Measurements from ENCODE around the gene EXOSC7. TPM values are rescaled to one million over a fixed set of nuclear protein-coding genes. Genes with fewer than 3 reads are reported as not detected.

EXOSC7 gene
- total RNA-seq: 10 to 100 TPM; 42.3 to 44.1 TPM

DNA sequence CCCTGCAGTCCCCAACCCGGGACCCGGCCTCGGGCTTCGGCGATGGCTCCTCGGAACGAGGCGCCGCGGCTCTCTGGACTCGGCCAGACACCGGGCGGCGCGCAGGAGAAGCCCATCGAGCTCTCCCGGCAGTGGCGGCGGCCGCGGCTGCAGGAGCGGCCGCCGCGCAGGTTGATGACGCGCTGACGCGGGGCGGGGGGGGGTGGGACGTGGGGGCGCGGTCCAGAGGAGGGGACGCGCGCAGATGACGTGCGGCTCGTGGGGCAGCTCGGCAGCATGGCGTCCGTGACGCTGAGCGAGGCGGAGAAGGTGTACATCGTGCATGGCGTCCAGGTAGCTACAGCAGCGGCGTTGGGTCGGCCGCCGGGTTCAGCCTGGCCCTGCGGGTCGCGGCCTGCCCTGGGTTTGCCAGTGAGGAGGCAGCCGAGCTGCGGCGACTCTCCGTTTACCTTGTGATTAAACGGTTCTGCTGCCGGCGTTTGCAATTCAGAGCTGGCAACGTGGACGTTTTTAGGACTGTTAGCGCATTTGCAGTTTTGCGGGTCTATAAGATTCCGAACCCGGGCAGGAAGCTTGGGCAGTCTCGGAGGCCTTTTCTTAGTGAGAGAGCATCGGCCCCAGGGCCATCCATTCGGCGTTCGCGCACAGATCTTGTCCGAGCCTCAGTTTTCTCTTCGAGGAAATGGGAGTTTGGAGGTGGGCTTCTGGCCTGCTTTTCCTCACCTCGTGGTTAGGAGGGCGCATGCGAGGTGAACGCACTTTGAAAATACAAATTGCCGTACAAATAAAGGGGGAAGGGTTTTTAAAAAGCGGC lies at the start of gene EXOSC7, which contains the start of gene ZDHHC3:
EXOSC7 (plus strand) TSS at position 243 of the 814 bp plus-strand sequence; CDS start at position 277, 34 bp downstream.
ZDHHC3 (minus strand) TSS at position 173 of the 814 bp plus-strand sequence. CDS start 16,738 bp downstream, outside the sequence.

DNA sequence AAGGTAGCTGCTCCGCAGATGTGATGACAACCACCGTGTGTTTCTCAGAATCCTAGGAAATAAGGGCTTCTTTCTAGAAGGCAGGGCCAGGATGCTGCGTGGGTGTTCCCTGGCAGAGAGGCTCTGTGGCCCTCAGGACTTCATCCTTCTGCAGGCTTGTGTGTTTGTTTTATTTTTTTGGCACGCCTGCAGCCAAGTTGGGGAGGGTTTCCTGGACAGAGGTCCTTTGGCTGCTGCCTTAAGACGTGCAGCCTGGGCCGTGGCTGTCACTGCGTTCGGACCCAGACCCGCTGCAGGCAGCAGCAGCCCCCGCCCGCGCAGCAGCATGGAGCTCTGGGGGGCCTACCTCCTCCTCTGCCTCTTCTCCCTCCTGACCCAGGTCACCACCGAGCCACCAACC lies 50.0 kb downstream of the EXOSC7 start, which contains the start of gene CLEC3B:
CLEC3B (plus strand) TSS at position 266 of the 400 bp plus-strand sequence; CDS start at position 326, 60 bp downstream.

Other genes with a start within 250 kb of the EXOSC7 start
- gene ZNF501, start 246.6 kb upstream of the EXOSC7 start, total RNA-seq: 1 to 10 TPM; 2.0 to 2.5 TPM
- gene KIAA1143, start 214.6 kb upstream of the EXOSC7 start, total RNA-seq: 10 to 100 TPM; 43.7 to 55.7 TPM
- 10 to 100 TPM; 45.9 to 46.1 TPM for gene KIF15, start 214.4 kb upstream of the EXOSC7 start, total RNA-seq
- 10 to 100 TPM; 15.4 to 16.3 TPM for gene TMEM42, start 114.3 kb upstream of the EXOSC7 start, total RNA-seq
- not detected for gene TGM4, start 101.6 kb upstream of the EXOSC7 start, total RNA-seq
- 10 to 100 TPM; 42.8 to 50.8 TPM for gene ZDHHC3, start 70 bp upstream of the EXOSC7 start, total RNA-seq
- under 1 TPM; 0.33 to 0.41 TPM for gene CLEC3B, start 50.1 kb downstream of the EXOSC7 start, total RNA-seq
- gene CDCP1, start 170.1 kb downstream of the EXOSC7 start, total RNA-seq: 1 to 10 TPM; 6.2 to 7.1 TPM